Caco-2 (cell line): ENCODE data around the gene ZNF787. TPM values are rescaled to one million over a fixed set of nuclear protein-coding genes. Genes with fewer than 3 reads are reported as not detected.

Source experiments
- BruUV-seq: library from RNA; stranded (reverse); fragments of 400-500 nt; replicated peaks from 2 replicates; lab custom pipeline; 2021; lab: Mats Ljungman, UMichigan
- CTCF ChIA-PET: fragments of 300-600 bp; sonication (Branson Sonifier 250); formaldehyde crosslinking; loops from one replicate; lab custom pipeline; 2022; ENCODE audit warnings: antibody characterized with exemption; lab: Charles Lee
- POLR2A ChIA-PET: fragments of 300-600 bp; sonication (Branson Sonifier 250); formaldehyde crosslinking; loops from one replicate; lab custom pipeline; 2022; ENCODE audit warnings: antibody characterized with exemption; lab: Charles Lee
- DNase-seq, 2 experiments: peaks; one replicate each; pipeline versions ENCODE4 v3.0.0 to v3.0.0-alpha.2; 2020 to 2022
- H3K27me3 ChIP-seq: replicated peaks from 2 replicates; pipeline ENCODE4 v1.6.0; 2011; ENCODE audit warnings: low read length; ENCODE audit not compliant: control insufficient read depth, insufficient read depth
- H3K36me3 ChIP-seq: 2 replicates; pipeline ENCODE4 v1.5.1; 2011; ENCODE audit warnings: low read length; ENCODE audit not compliant: control insufficient read depth, insufficient read depth
- H3K4me1 ChIP-seq: fragments of 250-450 bp; sonication (Bioruptor Pico); 2 replicates; pipeline ENCODE4 v1.5.1; 2020; ENCODE audit warnings: mild to moderate bottlenecking
- H3K4me3 ChIP-seq: 2 replicates; pipeline ENCODE4 v1.5.1; 2011; ENCODE audit warnings: low read depth, mild to moderate bottlenecking, control low read depth, low read length
- H3K9me3 ChIP-seq: fragments of 250-450 bp; sonication (Bioruptor Pico); 2 replicates; pipeline ENCODE4 v1.5.1; 2020; ENCODE audit warnings: mild to moderate bottlenecking, moderate library complexity
- H3K27ac Mint-ChIP-seq: one replicate; pipeline ENCODE4 v1.8.0; 2022; ENCODE audit warnings: mixed read lengths; ENCODE audit not compliant: unreplicated experiment
- H3K27me3 Mint-ChIP-seq: one replicate; pipeline ENCODE4 v1.8.0; 2022; ENCODE audit warnings: mixed read lengths; ENCODE audit not compliant: insufficient read depth, unreplicated experiment
- H3K36me3 Mint-ChIP-seq: one replicate; pipeline ENCODE4 v1.8.0; 2022; ENCODE audit warnings: mild to moderate bottlenecking, mixed read lengths; ENCODE audit not compliant: insufficient read depth, unreplicated experiment
- H3K4me1 Mint-ChIP-seq: one replicate; pipeline ENCODE4 v1.8.0; 2022; ENCODE audit warnings: low read depth, mixed read lengths; ENCODE audit not compliant: unreplicated experiment
- H3K4me3 Mint-ChIP-seq: one replicate; pipeline ENCODE4 v1.8.0; 2022; ENCODE audit warnings: mild to moderate bottlenecking, moderate library complexity, mixed read lengths; ENCODE audit not compliant: unreplicated experiment
- H3K9me3 Mint-ChIP-seq: one replicate; pipeline ENCODE4 v1.8.0; 2022; ENCODE audit warnings: mixed read lengths; ENCODE audit not compliant: unreplicated experiment
- intact Hi-C: fragments of 100-400 bp; cut with micrococcal nuclease; formaldehyde crosslinking; loops from one replicate; pipeline ENCODE4 v1.10.0; 2022; ENCODE audit not compliant: unreplicated experiment
- total RNA-seq: library from RNA; stranded (reverse); gene quantifications from 2 replicates; pipeline ENCODE4 v1.2.3, GENCODE V29; 2022
- TF ChIP-seq, protein P1 (sequence below), 2 experiments: fragments of 200-600 bp in 1 of 2; IDR thresholded peaks; 1 replicate in 1 of 2; 2 replicates in 1 of 2; pipeline versions ENCODE4 v1.5.1 to v1.8.0; 2011 to 2022; ENCODE audit warnings: antibody characterized with exemption in 1 of 2, control low read depth in 1 of 2, inconsistent platforms in 1 of 2, low read depth in 1 of 2, low read length in 1 of 2, mild to moderate bottlenecking in 1 of 2, moderate library complexity in 1 of 2; ENCODE audit not compliant: insufficient read depth in 1 of 2, severe bottlenecking in 1 of 2, unreplicated experiment in 1 of 2

ZNF787 gene
- total RNA-seq, 1 experiment from 2014 or later, result 60.0 TPM

DNA sequence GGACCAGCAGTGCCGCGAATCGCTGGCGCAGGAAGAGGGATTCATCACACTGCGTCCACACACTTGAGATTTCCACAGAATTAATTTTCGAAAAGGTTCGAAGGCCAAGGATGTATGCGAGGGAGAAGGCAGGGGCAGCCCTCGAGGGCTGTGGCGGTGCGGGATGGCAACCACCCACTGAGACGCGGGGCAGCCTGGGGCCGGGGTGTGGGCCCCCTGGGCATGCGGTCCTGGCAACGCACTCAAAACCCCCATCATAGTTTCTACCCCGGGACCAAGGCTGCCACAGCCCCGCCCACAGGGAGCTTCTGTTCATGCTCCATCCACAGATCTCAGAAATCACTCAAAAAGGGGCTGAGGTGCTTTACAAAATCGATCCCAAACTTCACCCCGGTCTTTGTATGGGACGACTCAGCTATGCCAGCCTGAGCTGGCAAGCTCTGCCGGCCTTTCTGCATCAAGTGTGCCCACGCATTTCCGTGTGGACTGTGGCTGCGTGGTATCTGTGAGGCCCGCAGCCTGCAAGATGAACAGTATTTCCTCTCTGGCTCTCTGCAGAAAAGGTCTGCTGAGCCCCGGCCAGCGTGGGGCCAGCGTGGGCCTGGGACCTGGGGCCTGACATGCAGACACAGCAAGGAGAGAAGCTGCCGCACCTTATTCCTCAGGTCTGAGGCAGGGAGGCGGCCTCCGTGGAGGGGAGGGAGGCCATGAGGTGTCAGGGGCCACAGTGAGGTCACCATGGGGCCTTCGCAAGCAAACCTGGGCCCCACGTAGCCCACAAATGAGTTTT is 19.2 kb downstream of the ZNF787 start:
- H3K9me3 ChIP-seq, result no peaks in the 10 kb centered on the region
- H3K4me1 ChIP-seq, result no peaks in the 10 kb centered on the region
- Mint-ChIP-seq H3K4me3 (no peak overlapping the region), H3K27ac (no peak overlapping the region), H3K9me3 (no peaks in the 10 kb centered on the region), H3K36me3 (peaks cover 69% of the 10 kb centered on the region), H3K4me1 (peaks cover 6% of the 10 kb centered on the region), H3K27me3 (no peaks in the 10 kb centered on the region)
- no peak overlapping the region for H3K4me3 ChIP-seq
- DNase-seq, result no peak
- BruUV-seq, result TSS peak; percentile 17
- ChIA-PET POLR2A (no interaction called here), CTCF (no interaction called here)
- peaks cover 6% of the 10 kb centered on the region for H3K36me3 ChIP-seq
- H3K27me3 ChIP-seq, result no peaks in the 10 kb centered on the region
- intact Hi-C loops, result no loop called here
- TF ChIP-seq, protein P1, sequence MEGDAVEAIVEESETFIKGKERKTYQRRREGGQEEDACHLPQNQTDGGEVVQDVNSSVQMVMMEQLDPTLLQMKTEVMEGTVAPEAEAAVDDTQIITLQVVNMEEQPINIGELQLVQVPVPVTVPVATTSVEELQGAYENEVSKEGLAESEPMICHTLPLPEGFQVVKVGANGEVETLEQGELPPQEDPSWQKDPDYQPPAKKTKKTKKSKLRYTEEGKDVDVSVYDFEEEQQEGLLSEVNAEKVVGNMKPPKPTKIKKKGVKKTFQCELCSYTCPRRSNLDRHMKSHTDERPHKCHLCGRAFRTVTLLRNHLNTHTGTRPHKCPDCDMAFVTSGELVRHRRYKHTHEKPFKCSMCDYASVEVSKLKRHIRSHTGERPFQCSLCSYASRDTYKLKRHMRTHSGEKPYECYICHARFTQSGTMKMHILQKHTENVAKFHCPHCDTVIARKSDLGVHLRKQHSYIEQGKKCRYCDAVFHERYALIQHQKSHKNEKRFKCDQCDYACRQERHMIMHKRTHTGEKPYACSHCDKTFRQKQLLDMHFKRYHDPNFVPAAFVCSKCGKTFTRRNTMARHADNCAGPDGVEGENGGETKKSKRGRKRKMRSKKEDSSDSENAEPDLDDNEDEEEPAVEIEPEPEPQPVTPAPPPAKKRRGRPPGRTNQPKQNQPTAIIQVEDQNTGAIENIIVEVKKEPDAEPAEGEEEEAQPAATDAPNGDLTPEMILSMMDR (IDR thresholded peaks at IDR 0.05; ENCODE audit: insufficient read depth in 1 of 2, low read depth in 1 of 2, low read length in 1 of 2, severe bottlenecking in 1 of 2, unreplicated experiment in 1 of 2), result no peak

DNA sequence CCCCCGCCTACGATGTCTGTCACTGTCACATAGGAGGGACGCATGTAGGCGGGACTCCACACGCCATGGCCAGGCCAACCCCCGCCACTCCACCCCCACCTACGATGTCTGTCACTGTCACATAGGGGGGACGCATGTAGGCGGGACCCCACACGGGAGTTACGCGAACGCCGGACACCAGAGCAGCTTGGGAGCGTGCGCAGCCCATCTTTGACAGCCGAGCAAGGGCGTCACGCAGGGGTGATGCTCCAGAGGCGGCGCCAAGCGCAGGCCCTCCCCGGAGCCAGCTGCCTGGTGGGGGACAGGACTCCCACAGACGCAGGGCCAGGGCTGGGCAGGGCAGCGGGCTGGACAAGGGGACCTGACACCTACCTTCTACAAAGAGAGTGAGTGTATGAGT is 20.0 kb downstream of the ZNF787 start:
- ChIA-PET POLR2A (no interaction called here), CTCF (no interaction called here)
- Mint-ChIP-seq H3K27me3 (no peaks in the 10 kb centered on the region), H3K4me3 (no peak overlapping the region), H3K36me3 (peaks cover 64% of the 10 kb centered on the region), H3K9me3 (no peaks in the 10 kb centered on the region), H3K27ac (no peak overlapping the region), H3K4me1 (peaks cover 4% of the 10 kb centered on the region)
- Histone ChIP-seq H3K4me1 (no peaks in the 10 kb centered on the region), H3K27me3 (no peaks in the 10 kb centered on the region), H3K36me3 (peaks cover 6% of the 10 kb centered on the region), H3K9me3 (no peaks in the 10 kb centered on the region), H3K4me3 (no peak overlapping the region)
- DNase-seq, result no peak
- intact Hi-C loops, result no loop called here
- TF ChIP-seq, protein P1 (IDR thresholded peaks at IDR 0.05; ENCODE audit: insufficient read depth in 1 of 2, low read depth in 1 of 2, low read length in 1 of 2, severe bottlenecking in 1 of 2, unreplicated experiment in 1 of 2), result no peak
- no TSS peak for BruUV-seq

DNA sequence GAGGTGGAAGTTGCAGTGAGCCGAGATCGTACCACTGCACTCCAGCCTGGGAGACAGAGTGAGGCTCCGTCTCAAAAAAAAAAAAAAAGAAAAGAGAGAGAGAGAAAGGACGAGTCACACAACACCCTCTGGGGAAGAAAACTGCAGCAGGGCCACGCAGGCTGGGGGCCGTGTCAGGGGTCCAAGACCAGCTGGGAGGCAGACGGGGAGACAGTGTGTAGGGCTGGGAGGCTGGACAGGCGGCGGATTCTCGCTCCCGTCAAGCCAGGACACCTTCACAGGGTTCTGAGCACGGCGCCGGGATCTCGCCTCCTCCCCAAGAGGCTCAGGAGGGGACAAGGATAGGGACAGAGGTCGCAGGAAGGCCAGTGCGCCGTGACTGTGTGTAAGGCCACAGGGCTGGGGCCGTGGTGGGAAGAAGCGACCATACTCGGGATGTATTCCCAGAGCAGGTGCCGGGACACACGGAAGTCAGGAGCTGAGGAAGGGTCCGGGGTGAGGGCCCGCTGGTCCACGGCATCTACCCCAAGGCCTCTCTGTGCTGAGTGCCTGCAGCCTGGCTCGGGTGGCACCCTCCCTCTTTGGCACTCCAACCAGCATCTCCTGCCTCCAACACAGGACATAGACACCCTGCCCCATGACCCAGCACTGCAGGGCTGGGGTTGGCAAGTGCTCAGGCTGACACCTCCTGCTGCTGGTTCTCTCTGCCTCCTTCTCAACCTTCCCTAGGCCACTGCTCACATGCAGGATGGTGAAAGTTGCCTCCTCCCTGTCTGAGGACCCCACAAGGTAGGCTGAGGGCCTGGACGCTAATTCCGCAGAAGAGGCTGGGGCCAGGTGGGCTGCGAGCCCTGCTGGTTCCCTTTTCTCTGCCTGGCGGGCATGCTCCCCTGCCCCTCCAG is 21.2 kb downstream of the ZNF787 start:
- CTCF ChIA-PET, result no interaction called here
- Mint-ChIP-seq H3K27me3 (no peaks in the 10 kb centered on the region), H3K4me3 (no peak overlapping the region), H3K36me3 (peaks cover 71% of the 10 kb centered on the region), H3K27ac (no peak overlapping the region), H3K4me1 (no peaks in the 10 kb centered on the region), H3K9me3 (no peaks in the 10 kb centered on the region)
- intact Hi-C loops, result no loop called here
- H3K4me1 ChIP-seq, result no peaks in the 10 kb centered on the region
- TF ChIP-seq, protein P1 (IDR thresholded peaks at IDR 0.05; ENCODE audit: insufficient read depth in 1 of 2, low read depth in 1 of 2, low read length in 1 of 2, severe bottlenecking in 1 of 2, unreplicated experiment in 1 of 2), result no peak
- no TSS peak for BruUV-seq
- no peak for DNase-seq
- H3K4me3 ChIP-seq, result no peak overlapping the region
- H3K27me3 ChIP-seq, result no peaks in the 10 kb centered on the region
- POLR2A ChIA-PET, result no interaction called here
- H3K9me3 ChIP-seq, result no peaks in the 10 kb centered on the region
- peaks cover 6% of the 10 kb centered on the region for H3K36me3 ChIP-seq
